Measurements from ENCODE around the gene CD200.

CD200 gene

GRCh38 chr3:112346491-112347122 lies 13.7 kb downstream of the CD200 start:
- no peak for TF ChIP-seq CTCF (conservative IDR thresholded peaks at IDR 0.05; ENCODE audit: low read depth)
- POLR2A ChIA-PET (ENCODE audit: low non-redundant PET): no interaction called here
- DNase-seq (ENCODE audit: low spot score): no peak
- H3K27ac ChIP-seq: no peak overlapping the region
- CTCF ChIA-PET: no interaction called here

DNA sequence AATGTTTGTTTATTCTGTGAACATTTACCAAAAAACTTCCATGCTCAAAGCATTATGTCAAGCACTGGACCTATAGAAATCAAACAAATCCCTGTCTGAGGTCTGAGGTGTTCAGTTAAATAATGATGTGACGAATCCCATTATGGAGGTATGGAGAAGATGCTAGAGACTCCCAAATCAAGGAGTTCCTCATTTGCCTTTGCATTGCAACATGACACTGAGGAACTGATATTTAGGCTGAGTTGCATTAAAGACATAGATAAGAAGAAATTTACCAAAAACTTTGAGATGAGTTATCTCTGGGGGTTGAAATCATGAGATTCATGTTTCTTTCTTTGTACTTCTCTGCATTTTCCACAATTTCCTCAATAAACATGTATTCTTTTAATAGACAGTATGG lies 16.0 kb downstream of the CD200 start:
- DNase-seq (ENCODE audit: low spot score): no peak
- no peak for TF ChIP-seq CTCF (conservative IDR thresholded peaks at IDR 0.05; ENCODE audit: low read depth)
- ChIA-PET CTCF (no interaction called here), POLR2A (ENCODE audit: low non-redundant PET) (no interaction called here)
- no peak overlapping the region for H3K27ac ChIP-seq

DNA sequence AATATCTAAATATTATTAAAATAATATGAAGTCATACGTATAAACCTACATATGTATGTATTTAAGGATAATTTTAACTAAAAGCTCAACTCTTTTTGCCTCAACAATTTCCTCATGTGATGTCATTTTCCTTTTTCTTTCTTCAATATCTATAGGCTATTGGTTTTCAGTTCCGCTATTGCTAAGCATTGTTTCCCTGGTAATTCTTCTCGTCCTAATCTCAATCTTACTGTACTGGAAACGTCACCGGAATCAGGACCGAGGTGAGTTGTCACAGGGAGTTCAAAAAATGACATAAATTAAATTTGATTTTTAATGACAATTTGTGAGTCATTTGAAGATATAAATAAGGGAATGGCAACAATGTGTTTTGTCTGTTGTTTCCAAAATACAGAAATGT lies 16.6 kb downstream of the CD200 start:
- DNase-seq (ENCODE audit: low spot score): no peak
- POLR2A ChIA-PET (ENCODE audit: low non-redundant PET): no interaction called here
- CTCF ChIA-PET: no interaction called here
- no peak overlapping the region for H3K27ac ChIP-seq
- no peak for TF ChIP-seq CTCF (conservative IDR thresholded peaks at IDR 0.05; ENCODE audit: low read depth)

- H3K27ac ChIP-seq: no peak overlapping the region
- POLR2A ChIA-PET (ENCODE audit: low non-redundant PET): no interaction called here
- TF ChIP-seq CTCF (conservative IDR thresholded peaks at IDR 0.05; ENCODE audit: low read depth): no peak
- DNase-seq (ENCODE audit: low spot score): no peak
- CTCF ChIA-PET: no interaction called here
Observed at GRCh38 chr3:112350018-112350810, 17.3 kb downstream of the CD200 start.

- ChIA-PET CTCF (no interaction called here), POLR2A (ENCODE audit: low non-redundant PET) (no interaction called here)
- H3K27ac ChIP-seq: no peak overlapping the region
- no peak for DNase-seq (ENCODE audit: low spot score)
- no peak for TF ChIP-seq CTCF (conservative IDR thresholded peaks at IDR 0.05; ENCODE audit: low read depth)
Observed at GRCh38 chr3:112351036-112351435, 18.1 kb downstream of the CD200 start.

DNA sequence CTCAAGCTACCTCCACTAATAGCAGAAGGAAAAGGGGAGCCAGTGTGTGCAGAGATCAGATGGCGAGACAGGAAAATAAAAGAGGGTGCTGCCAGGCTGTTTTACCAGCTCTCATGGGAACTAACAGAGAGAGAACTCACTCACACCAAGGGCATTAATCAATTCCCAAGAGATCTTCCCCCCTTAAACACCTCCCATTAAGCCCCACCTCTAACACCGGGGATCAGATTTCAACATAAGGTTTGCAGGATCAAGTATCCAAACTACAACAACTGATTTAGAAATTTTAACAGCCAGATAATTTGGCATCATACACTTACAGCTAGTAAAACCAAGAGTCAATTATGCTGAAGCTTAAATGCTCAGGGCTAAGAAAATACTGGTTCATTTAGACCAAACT lies 18.9 kb downstream of the CD200 start:
- ChIA-PET CTCF (no interaction called here), POLR2A (ENCODE audit: low non-redundant PET) (no interaction called here)
- no peak for TF ChIP-seq CTCF (conservative IDR thresholded peaks at IDR 0.05; ENCODE audit: low read depth)
- H3K27ac ChIP-seq: no peak overlapping the region
- DNase-seq (ENCODE audit: low spot score): no peak

All from RWPE1 (cell line).